KMS-11 (cell line): ENCODE results near the gene TRAK1.

Source experiments
- H2AFZ ChIP-seq: fragments of 200-600 bp; sonication (generic); 2 replicates; pipeline ENCODE4 v1.6.1; 2016; ENCODE audit warnings: antibody characterized with exemption, mixed run types, low read depth
- H3K27ac ChIP-seq: fragments of 200-600 bp; sonication (generic); 2 replicates; pipeline ENCODE4 v1.6.1; 2016; ENCODE audit warnings: mild to moderate bottlenecking, mixed run types
- H3K27me3 ChIP-seq: fragments of 200-600 bp; sonication (generic); 2 replicates; pipeline ENCODE4 v1.6.1; 2017; ENCODE audit warnings: mild to moderate bottlenecking, low read depth, mixed run types, moderate library complexity; ENCODE audit not compliant: insufficient read depth
- H3K36me3 ChIP-seq: fragments of 200-600 bp; sonication (generic); 2 replicates; pipeline ENCODE4 v1.6.1; 2017; ENCODE audit warnings: mild to moderate bottlenecking, mixed run types; ENCODE audit not compliant: insufficient read depth
- H3K4me1 ChIP-seq: fragments of 200-600 bp; sonication (generic); 2 replicates; pipeline ENCODE4 v1.6.1; 2016; ENCODE audit warnings: mild to moderate bottlenecking, low read depth, mixed run types; ENCODE audit not compliant: poor library complexity, severe bottlenecking
- H3K4me2 ChIP-seq: fragments of 200-600 bp; sonication (generic); 2 replicates; pipeline ENCODE4 v1.7.0; 2016; ENCODE audit warnings: mild to moderate bottlenecking, mixed run types
- H3K4me3 ChIP-seq: fragments of 200-600 bp; sonication (generic); IDR thresholded peaks from 2 replicates; pipeline ENCODE4 v1.6.1; 2017; ENCODE audit warnings: low read depth, low read length, mixed read lengths; ENCODE audit not compliant: insufficient read depth
- H3K79me2 ChIP-seq: fragments of 200-600 bp; sonication (generic); 2 replicates; pipeline ENCODE4 v1.6.1; 2016; ENCODE audit warnings: low read depth, mixed run types; ENCODE audit not compliant: insufficient read depth
- H3K9ac ChIP-seq: fragments of 200-600 bp; sonication (generic); 2 replicates; pipeline ENCODE4 v1.6.1; 2016; ENCODE audit warnings: mild to moderate bottlenecking, mixed run types
- H4K20me1 ChIP-seq: fragments of 200-600 bp; sonication (generic); 2 replicates; pipeline ENCODE4 v1.6.1; 2016; ENCODE audit warnings: mild to moderate bottlenecking, mixed run types; ENCODE audit not compliant: insufficient read depth
- CTCF ChIP-seq: fragments of 200-600 bp; sonication (generic); conservative IDR thresholded peaks from 2 replicates; pipeline ENCODE4 v1.6.1; 2017; ENCODE audit warnings: low read depth, mild to moderate bottlenecking, antibody characterized with exemption, low read length, moderate library complexity, mixed read lengths

Gene TRAK1

DNA sequence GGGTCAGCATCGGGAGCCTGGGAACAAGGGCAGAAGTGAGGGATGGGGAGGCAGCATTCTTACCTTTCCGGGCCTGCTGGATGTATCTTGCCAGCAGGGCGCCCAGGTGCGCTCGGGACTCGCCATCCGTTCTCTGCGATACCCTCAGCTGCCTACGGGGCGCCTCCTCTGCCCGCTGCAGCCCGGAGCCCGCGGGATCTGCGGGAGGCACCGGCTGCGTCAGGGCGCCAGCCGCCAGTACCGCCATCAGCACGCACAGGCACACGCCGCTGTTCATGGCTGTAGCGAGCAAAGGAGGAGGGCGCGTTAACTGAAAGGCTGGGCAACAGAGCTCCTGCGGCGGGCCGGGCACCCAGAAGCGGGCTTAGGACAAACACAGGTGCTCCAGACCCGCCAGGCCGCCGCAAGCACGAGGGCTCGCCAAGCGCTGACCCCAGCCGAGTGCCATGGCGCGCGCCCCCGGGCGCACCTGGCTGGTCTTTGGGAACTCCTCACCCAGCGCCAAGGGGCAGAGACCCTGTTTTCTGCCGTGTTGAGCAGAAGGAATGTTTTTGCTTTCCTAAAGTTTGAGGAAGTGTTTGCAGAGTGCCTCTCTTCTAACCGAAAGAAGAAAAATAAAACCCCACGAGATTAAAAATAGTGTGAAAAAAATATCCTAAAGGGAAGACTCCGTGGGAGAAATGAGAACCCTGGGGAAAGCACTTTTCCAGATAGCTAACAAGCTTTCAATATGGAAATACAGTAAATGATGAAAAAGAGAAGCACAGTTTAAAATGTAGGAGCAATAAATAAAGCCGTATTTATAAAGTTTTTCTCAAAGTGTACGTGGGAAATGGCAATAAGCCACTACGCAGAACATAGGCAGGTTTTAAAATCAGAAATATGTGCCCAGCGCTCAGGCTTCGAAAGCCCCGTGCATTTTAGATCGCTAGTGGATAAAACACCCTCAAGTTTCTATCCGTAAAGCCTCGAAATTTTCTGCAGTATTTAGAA is 172.5 kb downstream of the TRAK1 start:
- Histone ChIP-seq H3K27ac (no peak overlapping the region), H3K4me1 (no peaks in the 10 kb centered on the region), H3K27me3 (no peaks in the 10 kb centered on the region), H4K20me1 (no peaks in the 10 kb centered on the region), H2AFZ (no peak overlapping the region), H3K4me3 (no peak overlapping the region), H3K36me3 (no peaks in the 10 kb centered on the region), H3K4me2 (no peak overlapping the region), H3K79me2 (no peaks in the 10 kb centered on the region), H3K9ac (no peak overlapping the region)
- no peak for TF ChIP-seq CTCF

GRCh38 chr3:42264399-42265058 is 173.4 kb downstream of the TRAK1 start:
- no peak overlapping the region for H3K4me2 ChIP-seq

DNA sequence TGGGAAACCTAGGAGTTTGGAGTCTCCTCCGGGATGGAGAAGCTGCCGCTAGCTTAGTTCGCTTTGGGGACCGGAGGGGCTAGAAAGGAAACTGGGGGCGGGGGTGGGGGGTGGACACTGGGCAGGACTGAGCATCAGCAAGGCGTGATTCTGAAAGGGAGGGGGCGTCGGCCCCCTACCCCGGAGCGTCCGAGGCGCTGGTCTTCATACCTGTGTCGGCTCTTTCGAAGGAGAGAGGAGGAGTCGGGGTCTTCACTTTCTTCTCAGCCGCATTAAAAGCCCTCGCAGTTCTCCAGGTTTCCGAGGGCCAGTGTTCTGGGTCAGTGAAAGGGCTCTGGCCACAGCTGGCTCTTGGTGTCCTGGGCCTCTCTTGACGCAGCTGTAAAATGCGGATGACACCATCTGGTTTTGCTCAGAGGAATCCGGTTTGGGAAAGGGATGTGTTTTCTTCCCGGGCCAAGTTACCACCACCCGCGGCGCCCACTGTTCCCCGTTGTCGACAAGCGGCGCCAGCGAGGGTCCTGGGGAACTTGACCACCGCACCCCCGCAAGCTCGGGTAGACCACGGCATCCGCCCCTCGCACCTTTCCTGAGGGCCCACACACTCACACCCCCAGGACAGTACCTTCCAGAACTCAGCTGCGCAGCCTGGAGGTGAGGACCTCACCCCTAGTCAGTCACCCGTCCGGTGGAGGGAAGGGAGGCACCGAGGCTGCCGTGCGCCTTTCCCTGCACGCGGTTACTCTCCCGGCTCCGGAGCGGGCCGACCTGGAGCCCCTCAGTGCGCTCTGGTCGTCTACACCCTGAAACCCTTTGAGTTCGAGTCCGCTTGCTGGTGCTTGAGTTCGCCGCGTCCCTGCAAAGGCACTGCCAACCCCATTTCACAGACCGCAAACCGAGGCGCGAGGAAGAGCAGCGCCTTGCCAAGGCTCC is 174.2 kb downstream of the TRAK1 start:
- Histone ChIP-seq H3K4me1 (no peaks in the 10 kb centered on the region), H2AFZ (no peak overlapping the region), H3K27ac (no peak overlapping the region), H3K9ac (no peak overlapping the region), H3K79me2 (no peaks in the 10 kb centered on the region), H3K4me2 (no peak overlapping the region), H3K4me3 (no peak overlapping the region), H3K27me3 (no peaks in the 10 kb centered on the region), H3K36me3 (no peaks in the 10 kb centered on the region), H4K20me1 (no peaks in the 10 kb centered on the region)
- no peak for TF ChIP-seq CTCF

More at GRCh38 chr3:42264399-42265058, 173.4 kb downstream of the TRAK1 start:
- Histone ChIP-seq H3K9ac (no peak overlapping the region), H3K27me3 (no peaks in the 10 kb centered on the region), H3K36me3 (no peaks in the 10 kb centered on the region), H3K4me1 (no peaks in the 10 kb centered on the region), H3K27ac (no peak overlapping the region), H3K4me3 (no peak overlapping the region), H4K20me1 (no peaks in the 10 kb centered on the region), H3K79me2 (no peaks in the 10 kb centered on the region), H2AFZ (no peak overlapping the region)
- no peak for TF ChIP-seq CTCF

- Histone ChIP-seq H3K9ac (no peak within 1 kb of the TSS), H3K27ac (no peak within 1 kb of the TSS), H3K4me3 (no peak within 1 kb of the TSS), H3K4me1 (no peaks in the 10 kb centered on the region), H3K79me2 (no peaks in the 10 kb centered on the region), H3K4me2 (no peak within 1 kb of the TSS), H4K20me1 (no peaks in the 10 kb centered on the region), H2AFZ (no peak within 1 kb of the TSS), H3K36me3 (no peaks in the 10 kb centered on the region), H3K27me3 (no peaks in the 10 kb centered on the region)
- no peak for TF ChIP-seq CTCF
Observed at GRCh38 chr3:42266085-42266484, 174.9 kb downstream of the TRAK1 start, which contains the start of gene CCK. Gene CCK (minus strand): TSS chr3:42266185. CDS start chr3:42263630, 2,555 bp downstream.
